Testis (tissue), 2 donors: ENCODE measurements around the gene VPS16.

ENCODE experiments used
- POLR2A ChIP-seq: fragments of 450-650 bp; IDR thresholded peaks from one replicate; pipeline ENCODE4 v1.6.1; 2017; ENCODE audit warnings: antibody characterized with exemption, mild to moderate bottlenecking, moderate library complexity
- TF ChIP-seq, protein P1 (sequence below), 3 experiments: fragments of 450-650 bp in 2 of 3; fragments of 200-600 bp in 1 of 3; sonication (generic) in 1 of 3; IDR thresholded peaks; one replicate each; pipeline ENCODE4 v1.5.1; 2016 to 2019; ENCODE audit warnings: antibody characterized with exemption in 3 of 3, mild to moderate bottlenecking in 2 of 3, moderate library complexity in 1 of 3

DNA sequence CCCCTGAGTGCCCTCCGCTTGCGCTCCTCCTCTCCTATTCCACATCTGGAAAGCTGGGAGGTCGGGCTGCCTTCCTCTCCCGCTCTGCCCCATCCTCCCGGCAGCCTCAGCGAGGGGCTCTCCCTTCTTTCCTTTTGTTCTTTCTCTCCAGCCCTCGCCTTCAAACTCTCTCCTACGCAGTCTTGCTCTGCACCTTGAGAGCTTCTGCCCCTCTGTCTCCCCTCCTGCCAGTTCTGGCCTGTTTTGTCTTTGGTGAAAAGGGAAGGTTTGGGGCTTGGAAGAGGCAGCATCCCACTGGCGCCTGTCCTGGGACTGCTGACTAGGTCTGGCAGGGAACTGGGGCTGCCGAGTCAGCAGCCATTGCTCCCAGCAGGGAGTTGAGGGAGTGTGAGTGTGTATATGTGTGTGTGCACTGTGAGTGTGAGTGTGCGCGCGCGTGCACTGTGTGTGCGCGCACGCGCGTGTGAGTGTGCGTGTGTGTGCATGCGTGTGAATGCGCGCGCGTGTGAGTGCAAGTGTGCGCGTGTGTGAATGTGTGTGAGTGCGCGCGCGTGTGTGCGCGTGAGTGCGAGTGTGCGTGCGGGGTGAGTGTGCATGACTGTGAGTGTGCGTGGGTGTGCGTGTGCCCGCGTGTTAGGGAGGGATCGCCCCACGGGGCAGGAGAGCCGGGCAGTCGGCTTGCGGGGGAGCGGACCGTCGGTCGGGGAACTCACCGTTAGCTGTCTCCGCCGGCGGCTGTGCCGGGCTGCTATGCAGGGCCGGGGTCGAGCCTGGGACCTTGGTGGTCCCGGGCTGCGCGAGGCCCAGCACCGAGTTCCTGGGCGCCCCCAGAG is 40.6 kb upstream of the VPS16 start:
- TF ChIP-seq, protein P1, sequence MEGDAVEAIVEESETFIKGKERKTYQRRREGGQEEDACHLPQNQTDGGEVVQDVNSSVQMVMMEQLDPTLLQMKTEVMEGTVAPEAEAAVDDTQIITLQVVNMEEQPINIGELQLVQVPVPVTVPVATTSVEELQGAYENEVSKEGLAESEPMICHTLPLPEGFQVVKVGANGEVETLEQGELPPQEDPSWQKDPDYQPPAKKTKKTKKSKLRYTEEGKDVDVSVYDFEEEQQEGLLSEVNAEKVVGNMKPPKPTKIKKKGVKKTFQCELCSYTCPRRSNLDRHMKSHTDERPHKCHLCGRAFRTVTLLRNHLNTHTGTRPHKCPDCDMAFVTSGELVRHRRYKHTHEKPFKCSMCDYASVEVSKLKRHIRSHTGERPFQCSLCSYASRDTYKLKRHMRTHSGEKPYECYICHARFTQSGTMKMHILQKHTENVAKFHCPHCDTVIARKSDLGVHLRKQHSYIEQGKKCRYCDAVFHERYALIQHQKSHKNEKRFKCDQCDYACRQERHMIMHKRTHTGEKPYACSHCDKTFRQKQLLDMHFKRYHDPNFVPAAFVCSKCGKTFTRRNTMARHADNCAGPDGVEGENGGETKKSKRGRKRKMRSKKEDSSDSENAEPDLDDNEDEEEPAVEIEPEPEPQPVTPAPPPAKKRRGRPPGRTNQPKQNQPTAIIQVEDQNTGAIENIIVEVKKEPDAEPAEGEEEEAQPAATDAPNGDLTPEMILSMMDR (IDR thresholded peaks at IDR 0.05), result no peak
- TF ChIP-seq POLR2A, result no peak
